NCI-H187 (cell line): ENCODE measurements around the gene ACTR3.

ENCODE experiments used
- DNase-seq, 2 experiments: peaks; one replicate each; lab custom pipeline; 2025; lab: John Stamatoyannopoulos, UW

Gene ACTR3

DNA sequence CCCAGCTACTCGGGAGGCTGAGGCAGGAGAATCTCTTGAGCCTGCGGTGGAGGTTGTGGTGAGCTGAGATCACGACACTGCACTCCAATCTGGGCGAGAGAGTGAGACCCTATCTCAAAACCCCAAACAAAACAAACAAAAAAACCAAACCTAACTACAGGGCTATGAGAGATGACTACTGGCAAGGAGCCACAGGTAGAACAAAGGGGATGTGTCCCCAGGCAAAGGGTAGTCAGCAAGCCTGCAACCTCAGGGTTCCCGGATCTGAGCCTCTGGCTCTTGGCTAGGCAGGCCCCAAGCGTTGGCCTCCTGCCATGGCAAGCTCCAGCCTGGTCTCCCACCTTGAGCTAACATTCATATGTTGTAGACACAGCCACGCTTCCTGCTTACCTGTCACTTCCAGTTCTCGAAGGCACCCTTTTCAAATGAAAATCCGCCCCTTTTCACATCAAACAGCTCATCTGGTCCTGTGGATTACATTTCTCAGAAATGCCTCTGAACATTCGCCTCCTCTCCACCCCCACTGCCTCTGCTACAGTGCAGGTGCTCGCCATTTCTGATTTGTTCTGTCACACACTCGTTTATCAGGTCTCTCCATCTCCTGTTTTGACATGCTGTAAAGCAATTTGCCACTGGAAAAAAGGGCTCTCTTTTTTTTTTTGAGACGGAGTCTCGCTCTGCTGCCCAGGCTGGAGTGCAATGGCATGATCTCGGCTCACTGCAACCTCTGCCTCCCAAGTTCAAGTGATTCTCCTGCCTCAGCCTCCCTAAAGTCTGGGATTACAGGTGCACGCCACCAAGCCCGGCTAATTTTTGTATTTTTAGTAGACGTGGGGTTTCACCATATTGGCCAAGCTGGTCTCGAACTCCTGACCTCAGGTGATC, 13.1 kb upstream of the ACTR3 start:
- DNase-seq: no peak

DNA sequence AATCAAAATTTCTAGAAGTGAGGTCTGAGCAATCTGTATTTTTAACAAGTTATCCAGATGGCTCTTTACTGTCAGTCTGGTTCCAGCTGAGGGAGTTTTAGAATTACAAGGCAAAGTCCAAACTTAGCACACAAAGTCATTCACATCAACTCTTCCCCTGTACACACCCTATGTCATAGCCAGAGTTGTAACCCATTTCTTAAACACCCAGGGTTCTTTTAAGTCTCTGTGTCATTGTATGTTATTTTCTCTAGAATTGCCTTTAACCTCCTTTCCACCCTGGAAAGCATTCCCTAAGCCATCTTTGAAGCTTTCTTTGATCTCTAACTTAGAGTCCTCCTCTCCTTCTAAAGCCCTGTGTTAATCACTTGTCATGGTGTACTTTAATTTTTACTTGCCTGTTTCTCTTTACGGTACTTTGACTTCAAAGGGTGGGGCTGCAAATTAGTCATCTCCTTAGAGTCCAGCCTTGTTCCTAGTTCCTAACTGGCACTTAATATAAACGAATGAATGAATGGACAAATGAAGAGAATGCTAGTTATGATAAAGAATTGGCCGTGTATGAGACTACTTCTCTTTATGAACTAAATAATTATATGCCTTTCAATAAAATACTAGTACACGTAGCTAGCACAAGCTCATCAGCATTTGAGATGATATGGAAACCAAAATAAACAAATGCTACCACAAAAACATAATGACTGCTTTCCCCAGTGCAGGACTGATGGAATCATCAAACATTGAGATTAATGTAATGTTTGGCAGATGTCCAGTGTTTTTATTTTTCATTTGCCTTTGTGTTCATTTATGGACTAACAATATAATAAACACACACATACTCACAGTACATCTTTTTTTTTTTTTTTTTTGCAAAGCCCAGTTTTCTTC, 11.9 kb upstream of the ACTR3 start:
- no peak for DNase-seq

DNA sequence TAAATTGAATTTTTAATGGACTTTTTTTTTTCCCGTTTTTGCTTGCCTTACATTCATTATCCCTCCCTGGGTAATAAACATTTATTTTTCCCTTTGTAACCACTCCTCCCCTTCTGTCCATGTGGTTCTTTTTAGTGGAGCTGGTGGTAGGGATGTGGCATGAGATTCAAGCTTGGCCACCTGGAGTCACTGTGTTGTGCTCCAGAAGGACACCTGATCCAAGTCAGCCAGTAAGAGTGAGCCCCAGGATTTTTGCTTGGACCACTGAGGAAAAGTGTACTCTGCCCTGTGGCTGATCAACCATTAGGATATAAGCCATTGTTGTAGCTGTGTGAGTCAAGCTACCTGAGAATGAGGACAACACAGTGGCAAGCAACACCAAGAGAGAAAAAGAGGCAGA, 11.1 kb upstream of the ACTR3 start:
- DNase-seq: no peak

DNA sequence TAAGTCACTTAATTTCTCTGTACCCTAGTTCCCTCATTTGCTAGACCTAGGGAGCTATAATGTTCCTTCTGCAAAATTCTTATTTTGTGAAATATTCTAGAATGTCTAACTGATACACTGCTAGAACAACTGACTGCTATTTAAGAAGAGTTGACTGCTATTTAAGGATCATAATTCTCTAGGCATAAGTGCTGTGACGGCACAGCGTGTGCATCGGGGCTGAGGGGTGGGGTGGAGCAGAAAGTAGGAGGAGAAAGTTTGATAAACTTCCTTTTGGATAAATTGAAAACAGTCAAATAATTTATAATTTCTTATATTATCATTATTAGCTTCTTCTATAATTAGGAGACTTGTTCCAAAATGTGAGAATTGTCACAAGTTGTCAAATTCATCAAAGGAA, 10.4 kb upstream of the ACTR3 start:
- DNase-seq: no peak

DNA sequence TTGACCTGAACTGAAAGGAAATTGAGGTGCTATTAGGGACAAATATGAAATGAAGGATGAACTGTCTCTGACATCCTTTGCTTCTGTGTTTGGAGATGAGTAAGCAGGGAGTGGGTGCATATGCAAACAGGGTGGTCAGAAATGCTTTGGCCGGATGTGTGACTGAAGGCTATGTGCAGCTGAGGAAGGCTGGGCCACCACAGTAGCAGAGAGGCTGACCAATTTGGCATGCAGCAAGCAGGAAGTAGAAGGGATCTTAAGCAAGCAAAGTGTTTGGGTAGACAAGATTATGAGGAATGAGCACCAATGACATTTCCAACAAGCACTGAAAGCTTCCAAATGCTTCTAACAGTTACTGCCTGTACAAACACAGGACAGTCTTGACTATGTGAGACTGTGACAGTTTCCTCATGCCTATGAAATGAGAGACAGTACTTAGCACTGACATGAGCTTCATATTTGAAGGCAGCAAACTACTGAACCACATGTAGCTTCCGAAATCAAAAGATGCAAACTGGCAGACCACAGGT, 3.3 kb upstream of the ACTR3 start:
- DNase-seq: no peak

DNA sequence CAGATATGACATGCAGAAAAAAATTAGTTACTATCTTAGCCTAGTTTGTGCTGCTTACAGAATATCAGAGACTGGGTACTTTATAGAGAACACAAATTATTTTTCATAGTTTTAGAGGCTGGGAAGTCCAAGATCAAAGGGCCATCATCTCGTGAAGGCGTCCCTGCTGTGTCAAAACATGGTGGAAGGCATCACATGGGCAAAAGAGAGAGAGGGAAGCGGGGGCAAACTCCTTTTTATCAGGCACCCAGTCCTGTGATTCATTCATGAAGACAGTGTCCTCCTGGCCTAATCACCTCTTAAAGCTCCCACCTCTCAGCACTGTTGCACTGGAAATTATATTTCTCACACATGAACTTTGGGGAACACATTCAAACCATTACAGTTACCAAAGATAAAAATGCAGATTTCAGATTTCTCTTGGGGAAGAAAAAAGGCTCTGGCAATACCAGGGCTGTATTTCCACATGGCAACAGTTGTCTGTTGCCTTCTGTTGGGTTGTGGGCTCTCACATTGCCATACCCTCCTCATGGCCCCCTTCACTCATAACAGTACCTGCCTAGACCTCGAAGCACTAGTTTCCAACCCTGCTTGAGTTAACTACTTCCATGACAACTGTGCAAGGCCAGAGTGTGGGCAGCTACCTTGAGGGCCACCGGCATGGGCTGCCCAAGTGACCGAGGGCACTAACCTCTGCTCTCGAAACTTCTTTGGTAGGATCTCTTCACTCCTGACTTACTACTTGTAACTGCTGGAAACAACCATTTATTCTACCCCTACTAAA, 2.7 kb upstream of the ACTR3 start:
- DNase-seq: no peak

DNA sequence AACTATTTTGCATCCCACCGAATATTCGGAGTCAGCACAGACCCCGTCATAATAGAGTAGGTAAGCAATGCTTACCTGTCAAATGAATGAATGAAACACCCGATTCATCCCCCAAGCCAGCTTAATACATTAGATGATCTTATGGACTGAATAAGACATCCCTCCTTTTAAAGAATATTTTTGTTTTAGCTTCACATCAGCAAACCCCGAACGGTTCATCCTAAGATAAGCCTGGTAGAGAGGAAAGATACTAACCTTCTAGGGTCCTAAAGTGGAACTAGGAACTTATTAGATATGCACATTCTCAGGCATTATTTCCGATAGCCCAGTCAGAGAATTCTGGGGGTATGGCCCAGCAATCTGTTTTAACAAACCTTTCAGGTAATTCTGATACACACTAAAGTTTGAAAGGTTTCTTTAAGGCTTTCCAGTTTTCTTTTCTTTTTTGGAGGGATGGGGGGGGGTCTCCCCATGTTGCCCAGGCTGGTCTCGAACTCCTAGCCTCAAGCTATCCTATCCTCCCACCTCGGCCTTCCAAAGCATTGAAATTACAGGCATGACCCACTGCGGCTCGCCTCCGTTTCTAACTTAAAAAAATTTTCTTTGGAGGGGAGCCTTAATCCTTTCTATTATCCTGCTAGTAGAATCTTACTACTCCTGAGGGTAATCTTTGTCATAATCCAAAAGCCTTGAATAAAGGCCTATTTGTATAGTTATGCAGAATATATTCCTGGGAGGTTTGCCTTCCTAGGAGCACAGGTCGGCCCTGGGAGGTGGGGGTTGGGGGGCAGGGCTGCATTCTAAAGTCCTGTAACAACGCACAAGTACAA, 1.0 kb upstream of the ACTR3 start:
- no peak for DNase-seq

DNA sequence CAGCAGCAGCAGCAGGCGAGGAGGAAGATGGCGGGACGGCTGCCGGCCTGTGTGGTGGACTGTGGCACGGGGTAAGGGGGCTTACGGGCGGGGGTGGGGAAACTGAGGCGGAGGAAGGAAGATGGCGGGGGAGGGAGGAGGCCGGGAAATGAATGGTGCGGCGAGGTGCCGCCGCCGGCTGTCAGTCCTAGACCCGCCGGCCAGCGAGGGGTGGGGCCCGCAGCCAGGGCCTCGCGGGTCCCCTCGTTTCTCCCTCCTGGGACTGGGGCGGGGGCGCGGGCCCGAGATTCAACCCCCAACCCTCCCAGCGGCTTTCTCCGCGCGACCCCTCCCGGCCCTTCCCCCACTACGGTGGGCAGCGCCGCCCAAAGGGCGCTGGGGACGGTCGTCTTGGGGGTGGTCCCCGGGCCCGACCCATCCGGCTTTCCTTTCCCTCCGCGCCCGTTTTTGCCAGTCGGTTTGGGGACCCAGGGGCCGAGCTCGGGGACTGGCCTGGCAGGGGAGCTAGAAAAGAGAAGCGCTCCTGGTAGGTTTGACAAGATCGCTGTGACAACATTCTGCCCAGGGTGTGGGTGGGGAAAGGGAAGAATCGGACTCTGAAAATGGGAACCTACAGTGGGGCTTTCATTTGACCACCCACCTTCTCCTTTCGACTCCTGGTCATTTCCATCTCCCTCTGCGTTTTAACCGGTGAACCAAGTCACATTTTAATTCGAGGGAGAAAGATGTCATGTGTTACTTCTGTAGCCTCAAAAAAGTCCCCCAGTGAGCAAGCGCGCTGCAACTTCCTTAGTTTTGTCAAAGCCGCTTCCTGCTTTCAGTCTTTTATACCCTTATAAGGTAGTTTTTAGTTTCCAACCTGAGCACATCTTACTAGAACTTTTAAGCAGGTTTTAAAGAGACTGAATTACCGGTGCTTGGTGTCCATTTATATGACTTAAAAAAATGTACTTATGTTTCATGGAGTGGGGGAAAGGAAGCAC, 655 bp downstream of the ACTR3 start:
- no peak for DNase-seq

DNA sequence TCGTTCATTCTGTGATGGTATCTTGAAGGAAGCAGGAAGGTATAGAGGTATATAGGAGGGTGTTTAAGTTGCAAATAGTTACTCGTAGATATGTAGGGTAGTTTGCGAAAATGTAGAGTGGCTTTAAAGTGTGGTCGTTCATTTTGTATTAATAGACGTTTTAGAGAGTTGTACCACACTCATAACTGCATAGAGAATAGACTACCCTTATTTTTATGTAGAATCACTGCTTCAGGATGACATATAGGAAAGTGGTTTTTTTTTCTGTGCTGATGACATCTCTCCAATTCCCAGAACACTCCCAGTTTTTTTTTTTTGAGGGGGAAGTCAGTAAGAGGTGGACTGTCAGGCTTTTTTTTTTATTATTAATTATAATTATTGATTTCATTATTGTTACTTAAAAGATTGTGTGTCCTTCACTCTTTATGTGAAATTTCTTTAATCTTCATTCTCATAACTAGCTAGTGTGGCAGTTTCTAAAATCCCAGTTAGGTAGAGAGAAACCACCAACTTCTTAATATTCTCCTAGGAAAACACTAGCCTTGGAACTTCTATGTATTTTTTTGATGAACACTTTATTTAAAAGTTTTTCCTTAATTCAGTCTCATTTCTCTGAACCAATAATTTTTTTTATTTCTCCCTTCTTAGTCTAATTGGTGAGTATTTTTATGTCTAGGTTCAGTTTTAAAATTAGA, 1.5 kb downstream of the ACTR3 start:
- no peak for DNase-seq

DNA sequence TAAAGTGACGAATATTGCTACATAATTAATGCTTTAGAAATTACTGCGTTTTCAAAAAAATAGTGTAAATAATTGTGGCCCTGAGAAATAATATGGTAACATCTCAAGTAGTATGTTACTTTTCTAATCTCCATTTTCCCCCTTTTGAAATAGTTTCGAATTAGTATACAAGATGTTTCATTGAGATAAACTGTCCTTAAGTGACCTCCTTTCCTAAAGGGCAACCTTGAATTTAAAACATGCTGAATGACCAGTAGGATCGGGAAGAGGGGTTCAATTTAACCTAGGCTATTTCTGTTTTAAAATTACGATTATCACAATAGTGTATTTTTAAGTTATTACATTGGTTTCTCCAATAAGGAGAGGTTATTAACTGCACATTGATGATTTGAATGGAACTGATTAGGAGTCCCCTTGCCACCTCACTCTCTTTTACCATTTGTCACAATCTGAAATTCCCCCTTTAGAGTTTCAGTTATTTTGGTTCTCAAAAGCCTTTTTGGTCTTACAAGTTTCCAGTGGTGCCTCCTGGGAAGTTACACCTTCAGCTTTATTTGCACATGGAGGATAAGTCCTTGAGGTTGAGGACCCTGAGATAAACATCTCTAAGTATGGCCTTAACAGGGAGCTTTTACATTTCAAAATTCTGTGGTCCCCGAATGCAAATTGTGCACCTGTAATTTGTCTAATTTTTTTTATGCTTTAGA, 2.3 kb downstream of the ACTR3 start:
- no peak for DNase-seq

DNA sequence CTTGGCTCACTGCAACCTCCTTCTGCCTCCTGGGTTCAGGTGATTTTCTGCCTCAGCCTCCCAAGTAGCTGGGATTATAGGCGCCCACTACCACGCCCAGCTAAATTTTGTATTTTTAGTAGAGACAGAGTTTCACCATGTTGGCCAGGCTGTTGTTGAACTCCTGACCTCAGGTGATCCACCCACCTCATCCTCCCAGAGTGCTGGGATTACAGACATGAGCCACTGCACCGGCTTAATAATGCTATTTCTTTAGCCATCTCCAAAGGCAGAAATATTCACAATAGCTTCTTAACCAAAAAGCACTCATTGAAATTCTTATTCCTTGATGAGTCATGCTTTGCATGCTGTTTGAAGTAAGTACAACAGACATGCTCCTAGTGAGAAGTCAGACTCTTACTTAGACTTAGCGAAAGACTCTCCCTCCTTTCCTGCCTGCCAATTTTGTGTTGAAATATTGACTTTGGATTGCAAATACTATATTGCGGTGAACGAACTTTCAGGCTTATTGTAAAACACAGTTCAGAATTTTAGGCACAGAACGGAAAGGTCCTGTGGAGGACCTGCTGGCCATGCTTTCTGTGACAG, 4.4 kb downstream of the ACTR3 start:
- DNase-seq: no peak

DNA sequence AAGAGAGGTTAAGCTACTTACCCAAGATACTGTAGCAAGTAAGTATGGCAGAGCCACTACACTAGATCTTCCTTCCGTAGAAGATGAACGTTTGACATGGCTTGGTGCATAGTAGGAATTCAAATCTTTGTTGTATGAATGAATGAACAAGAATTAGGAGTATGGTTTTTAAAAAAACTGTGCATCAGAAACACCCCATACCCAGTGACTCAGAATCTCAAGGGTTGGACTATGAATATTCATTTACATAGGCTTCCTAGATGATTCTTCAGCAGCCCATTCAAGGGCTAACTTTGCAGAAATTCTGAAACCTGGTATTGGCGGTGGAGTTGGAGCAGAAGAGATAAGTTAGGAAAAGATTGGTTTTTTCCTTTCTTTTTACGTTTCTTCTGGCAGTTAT, 5.4 kb downstream of the ACTR3 start:
- no peak for DNase-seq

DNA sequence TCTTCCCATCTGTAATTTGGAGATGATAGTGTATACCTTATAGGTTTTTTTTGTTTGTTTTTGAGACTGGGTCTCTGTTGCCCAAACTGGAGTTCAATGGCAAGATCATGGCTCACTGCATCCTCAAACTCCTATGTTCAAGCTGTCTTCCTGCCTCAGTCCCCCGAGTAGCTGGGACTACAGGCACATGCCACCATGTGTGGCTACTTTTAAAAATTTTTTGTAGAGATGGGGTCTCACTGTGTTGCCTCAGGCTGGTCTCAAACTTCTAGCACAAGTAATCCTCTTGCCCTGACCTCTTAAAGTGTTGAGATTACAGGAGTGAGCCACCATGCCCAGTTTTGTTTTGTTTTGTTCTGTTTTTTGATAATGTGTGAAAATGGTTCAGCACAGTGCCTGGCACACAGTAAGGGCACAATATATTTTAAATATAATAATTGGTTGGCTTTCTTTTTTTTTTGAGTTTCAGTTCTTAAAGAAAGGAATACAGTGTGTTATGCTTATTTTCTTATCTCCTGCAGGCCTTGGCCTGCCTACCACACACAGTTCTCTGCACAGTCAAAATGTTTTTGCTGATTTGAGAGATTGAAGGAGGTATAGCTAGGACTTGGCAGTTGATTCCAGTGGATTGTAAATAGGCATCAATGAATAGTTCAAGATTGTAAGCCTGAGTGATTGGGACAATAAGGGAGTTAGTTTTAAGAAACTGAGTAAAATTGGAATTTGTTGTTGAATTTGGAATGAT, 6.1 kb downstream of the ACTR3 start:
- DNase-seq: no peak

DNA sequence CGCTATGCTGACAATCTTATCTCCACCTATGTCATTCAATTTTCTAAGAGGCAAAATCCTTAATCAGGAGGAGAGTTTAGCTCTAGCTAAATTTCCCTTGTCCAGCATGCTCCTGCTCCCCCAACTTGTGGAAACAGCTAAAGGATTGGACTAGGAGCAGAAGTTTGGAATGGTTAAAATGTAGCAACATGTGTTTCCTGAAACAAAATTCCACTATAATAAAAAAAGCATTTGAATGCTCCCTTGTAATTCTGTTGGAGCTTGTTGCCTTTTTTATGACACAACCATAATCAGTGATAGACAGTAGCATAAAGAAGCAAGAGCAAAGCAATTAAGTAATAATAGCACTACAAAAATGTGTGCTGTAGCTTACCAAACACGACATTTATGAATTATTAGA, 6.9 kb downstream of the ACTR3 start:
- no peak for DNase-seq

DNA sequence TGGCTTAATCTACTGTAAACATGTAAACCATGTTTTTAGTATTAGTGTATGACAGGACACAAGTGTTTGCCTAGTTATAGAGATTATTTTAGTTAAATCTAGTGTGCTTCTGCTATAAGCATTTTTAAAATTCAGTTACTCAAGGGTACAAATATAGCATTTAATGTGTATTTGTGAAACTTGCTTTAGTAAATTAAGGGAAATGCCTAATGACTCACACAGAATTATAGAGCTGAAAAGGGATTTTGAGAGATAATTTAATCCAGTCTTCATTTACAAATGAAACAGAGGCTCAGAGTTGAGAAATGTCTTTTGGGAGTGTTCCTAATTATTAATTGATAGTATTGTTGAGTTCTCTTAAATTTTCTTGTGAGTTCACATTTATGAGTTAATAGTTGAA, 8.2 kb downstream of the ACTR3 start:
- no peak for DNase-seq

DNA sequence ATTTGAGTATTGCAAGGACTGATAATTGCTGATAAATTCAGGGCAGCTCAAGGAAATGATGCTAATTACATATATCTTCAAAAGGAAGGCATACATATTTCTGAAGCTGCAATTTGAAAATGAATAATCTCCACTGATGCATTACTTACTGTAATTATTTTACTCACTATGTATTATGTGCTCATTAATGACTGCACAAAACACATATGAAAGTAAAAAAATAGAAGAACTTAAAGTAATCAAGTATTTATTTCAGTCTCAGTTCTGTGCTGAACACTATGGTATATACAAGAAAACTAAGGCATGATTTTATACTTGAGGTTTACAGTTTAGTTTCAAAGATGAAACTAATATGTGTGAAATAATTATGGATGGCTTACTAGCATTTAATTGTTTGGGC, 9.3 kb downstream of the ACTR3 start:
- no peak for DNase-seq

DNA sequence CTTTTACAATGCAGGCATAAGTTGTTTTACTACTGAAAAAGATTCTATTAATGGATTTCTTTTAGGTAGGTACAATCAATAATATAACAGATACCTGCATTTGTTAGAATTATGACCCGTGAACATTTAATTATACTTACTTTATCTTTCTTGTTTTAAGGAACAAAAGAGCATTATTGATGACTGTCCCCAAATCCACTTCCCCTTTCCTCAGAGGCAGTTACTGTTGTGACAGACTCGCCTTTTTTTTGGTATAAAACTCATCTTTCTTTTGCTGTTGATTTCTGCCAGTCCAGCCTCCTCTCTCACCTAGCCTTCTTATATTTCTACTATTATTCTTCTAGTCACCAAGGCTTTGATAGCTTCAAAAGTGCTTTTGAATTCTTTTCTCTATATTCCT, 12.1 kb downstream of the ACTR3 start:
- DNase-seq: no peak

DNA sequence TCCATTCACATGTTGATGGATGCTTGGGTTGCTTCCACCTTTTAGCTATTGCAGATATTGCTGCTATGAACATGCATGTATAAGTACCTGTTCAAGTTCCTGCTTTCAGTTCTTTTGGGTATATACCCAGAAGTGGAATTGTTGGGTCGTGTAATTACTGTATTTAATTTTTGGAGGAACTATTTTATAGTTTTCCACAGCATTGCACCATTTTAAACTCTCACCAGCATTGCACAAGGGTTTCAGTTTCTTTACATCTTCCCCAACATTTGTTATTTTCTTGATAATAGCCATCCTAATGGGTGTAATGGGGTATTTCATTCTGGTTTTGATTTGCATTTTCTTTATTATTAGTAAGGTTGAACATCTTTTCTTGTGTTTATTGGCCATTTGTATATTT, 16.0 kb downstream of the ACTR3 start:
- no peak for DNase-seq
